HL-60/S4 (cell line): ENCODE measurements around the gene GAL.

Source experiments
- in situ Hi-C: fragments of 300-500 bp; cut with MboI; formaldehyde crosslinking; loops from 2 replicates; pipeline ENCODE4 v1.14.3; 2022; ENCODE audit warnings: low sequenced_read_pairs

Gene GAL, protein sequence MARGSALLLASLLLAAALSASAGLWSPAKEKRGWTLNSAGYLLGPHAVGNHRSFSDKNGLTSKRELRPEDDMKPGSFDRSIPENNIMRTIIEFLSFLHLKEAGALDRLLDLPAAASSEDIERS

DNA sequence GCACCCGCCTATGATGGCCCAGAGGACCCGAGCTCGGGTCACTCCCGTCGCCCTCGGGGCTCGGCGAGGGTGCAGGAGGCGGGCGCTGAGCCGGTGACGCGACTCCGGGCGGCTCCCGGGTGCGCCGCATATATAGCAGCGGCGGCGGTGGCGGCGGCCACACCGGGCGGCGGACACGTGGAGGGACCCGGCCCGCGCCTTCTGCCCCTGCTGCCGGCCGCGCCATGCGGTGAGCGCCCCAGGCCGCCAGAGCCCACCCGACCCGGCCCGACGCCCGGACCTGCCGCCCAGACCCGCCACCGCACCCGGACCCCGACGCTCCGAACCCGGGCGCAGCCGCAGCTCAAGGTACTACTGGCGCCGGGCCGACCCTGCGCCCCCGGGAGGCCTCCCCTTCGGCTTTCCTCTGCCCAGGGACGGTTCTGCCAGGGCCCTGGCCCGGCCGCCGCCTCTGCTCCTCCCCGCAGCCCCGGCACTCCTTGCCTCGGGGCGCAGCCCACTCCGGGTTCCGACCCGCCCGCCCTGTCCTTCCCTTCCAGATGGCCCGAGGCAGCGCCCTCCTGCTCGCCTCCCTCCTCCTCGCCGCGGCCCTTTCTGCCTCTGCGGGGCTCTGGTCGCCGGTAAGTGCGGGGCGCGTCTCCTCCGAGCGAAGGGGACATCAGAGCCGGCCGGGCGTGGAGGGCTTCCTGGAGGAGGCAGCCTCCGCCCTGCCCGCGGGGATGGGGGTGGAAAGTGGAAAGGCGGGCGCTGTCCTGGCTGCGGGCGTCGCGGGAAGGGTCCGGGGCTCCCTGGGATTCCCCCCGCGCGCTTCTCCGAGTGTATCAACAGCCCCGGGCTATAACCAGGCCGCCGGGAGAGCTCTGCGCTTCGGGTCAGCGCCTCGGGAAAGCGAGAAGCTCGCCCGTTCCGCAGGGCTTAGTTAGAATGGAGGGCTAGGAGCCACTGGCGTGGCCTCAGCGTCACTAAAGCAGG is at the start of gene GAL:
GAL (plus strand) TSS at position 160 of the 972 bp plus-strand sequence; CDS start at position 540, 380 bp downstream.
- in situ Hi-C loops: no loop called here

DNA sequence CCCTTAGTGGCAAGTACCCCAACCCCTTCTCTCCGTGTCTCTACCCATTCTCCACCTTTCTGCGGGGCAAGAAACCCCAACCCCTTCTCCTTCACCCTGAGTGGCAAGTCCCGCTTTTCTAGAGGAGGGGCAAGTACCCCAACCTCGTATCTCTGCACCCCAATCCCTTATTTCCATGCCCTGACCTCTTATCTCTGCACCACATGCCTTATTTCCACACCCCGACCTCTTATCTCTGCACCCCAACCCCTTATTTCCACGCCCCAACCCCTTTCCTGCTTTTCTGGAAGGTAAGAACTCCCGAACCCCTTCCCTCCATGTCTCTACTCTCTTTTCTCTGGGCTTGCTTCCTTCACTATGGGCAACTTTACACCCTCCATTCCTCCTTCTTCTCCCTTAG is 49.7 kb upstream of the GAL start:
- in situ Hi-C loops: loop anchor here (25.0 kb wide), 1 partner anchor 453 kb away; no protein-coding TSS in a partner anchor

- in situ Hi-C loops: loop anchor here (25.0 kb wide), 1 partner anchor 452 kb away; no protein-coding TSS in a partner anchor
Measured at GRCh38 chr11:68635172-68635571, 49.2 kb upstream of the GAL start.

GRCh38 chr11:68635883-68636282 is 48.5 kb upstream of the GAL start:
- in situ Hi-C loops: loop anchor here (25.0 kb wide), 1 partner anchor 451 kb away; no protein-coding TSS in a partner anchor

GRCh38 chr11:68639322-68639721 is 45.0 kb upstream of the GAL start:
- in situ Hi-C loops: loop anchor here (25.0 kb wide), 1 partner anchor 448 kb away; no protein-coding TSS in a partner anchor

GRCh38 chr11:68641880-68642279 is 42.5 kb upstream of the GAL start:
- in situ Hi-C loops: loop anchor here (25.0 kb wide), 1 partner anchor 445 kb away; no protein-coding TSS in a partner anchor

DNA sequence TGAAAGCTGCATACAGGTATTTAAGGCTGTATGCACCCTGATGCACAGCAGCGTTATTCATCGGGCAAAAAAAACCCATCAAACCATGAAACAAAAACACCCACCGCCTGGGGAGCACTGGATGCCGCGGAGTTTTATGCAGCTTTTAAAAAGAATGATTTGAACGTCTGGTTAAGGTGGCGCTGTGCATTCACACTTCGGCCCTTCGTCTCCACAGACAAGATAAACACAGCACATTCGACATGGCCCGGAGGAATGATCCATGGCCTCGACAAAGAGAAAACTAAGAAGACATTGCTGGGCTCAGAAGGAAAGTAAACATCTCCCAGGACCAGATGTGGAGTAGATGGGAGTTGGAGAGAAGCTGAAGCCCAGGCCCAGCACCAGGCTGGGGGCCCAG is 40.8 kb upstream of the GAL start:
- in situ Hi-C loops: loop anchor here (25.0 kb wide), 1 partner anchor 444 kb away; no protein-coding TSS in a partner anchor

GRCh38 chr11:68646832-68647231 is 37.5 kb upstream of the GAL start:
- in situ Hi-C loops: loop anchor here (25.0 kb wide), 1 partner anchor 440 kb away; no protein-coding TSS in a partner anchor

DNA sequence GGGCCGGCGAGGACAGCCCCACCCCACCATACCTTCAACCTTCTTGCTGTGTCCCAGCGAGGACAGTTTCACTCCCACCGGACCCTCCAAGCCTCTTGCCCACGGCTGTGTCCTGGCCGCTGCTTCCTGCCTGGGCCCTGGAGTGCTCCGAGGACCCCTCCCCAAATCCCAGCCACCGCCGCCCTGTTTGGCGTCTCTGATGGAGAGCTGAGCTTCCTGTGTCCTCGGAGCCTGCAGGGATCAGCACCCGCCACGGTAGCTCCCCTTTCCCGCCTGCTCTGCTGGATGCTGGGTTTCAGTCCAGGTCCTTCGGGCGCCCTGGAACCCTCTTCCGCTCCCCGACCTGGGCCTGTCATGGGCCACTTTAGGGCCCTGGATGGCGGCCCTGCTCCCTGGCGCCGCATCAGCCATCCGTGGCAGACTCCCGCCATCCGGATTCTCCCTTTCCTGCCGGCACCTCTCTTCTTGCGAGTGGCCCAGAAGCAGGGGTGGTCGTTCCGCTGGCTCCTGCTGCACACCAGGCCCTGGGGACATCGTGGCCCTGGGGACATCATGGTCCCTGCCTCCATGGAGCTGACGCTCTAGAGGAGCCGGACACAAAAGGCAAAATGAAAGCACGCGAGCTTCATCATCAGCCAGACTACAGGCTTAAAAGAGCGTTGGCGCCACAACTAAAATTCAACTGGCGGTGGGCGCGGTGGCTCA is 34.3 kb upstream of the GAL start:
- in situ Hi-C loops: loop anchor here (25.0 kb wide), 1 partner anchor 437 kb away; no protein-coding TSS in a partner anchor

DNA sequence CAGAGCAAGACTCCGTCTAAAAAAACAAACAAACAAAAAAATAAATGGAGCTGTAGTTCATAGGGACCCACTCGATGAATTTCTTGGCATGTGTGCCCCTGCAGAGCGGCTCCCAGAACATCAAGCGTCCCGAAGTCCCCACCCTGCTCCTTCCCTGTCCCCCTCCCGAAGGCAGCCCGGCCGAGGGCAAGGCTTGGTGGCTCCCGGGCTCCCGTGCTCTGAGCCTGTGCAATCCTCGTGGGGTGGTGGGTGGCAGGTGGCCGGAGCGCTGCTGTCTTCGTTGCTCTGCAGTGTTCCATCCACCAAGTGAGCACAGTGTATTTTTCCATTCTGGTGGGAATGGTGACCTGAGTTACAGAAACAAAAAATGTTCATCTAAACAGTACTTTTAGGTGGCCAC is 33.5 kb upstream of the GAL start:
- in situ Hi-C loops: no loop called here

DNA sequence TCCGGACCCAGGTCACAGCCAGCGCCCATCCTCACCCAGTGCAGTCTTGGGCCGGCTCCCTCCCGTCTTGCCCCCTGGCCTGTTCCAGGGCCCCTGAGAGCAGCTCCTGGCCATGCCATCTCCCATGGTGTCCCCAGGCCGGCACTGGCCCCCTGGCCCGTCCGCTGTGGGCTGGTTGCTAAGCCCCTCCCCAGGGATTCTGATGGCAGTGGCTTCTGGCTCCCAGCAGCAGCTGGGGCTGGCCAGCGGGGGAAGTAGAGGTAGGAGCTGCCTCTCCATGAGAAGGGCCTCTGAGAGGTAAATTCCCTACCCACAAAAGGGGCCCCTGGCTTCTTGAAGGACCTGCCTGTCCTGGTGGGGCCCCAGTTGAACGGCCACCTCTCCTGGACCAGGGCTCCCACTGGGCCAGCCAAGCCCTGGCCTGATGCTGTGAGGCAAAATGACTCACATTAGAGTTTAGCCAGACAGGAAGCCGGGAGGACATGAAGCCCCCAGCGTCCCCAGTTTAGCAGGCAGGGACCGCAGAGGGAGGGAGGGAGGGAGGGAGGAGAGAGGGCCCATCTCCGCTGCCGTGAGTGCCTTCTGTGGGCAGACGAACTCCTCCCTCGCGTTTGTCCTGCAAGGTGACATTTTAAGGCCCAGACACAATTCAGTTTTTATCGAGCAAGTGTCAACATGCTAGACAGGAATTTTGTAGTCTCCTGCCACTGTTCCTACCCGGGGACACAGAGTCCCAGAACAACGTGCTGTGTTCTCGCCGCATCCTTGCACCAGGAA is 32.9 kb upstream of the GAL start:
- in situ Hi-C loops: no loop called here

GRCh38 chr11:68651985-68652682 is 32.2 kb upstream of the GAL start:
- in situ Hi-C loops: no loop called here

DNA sequence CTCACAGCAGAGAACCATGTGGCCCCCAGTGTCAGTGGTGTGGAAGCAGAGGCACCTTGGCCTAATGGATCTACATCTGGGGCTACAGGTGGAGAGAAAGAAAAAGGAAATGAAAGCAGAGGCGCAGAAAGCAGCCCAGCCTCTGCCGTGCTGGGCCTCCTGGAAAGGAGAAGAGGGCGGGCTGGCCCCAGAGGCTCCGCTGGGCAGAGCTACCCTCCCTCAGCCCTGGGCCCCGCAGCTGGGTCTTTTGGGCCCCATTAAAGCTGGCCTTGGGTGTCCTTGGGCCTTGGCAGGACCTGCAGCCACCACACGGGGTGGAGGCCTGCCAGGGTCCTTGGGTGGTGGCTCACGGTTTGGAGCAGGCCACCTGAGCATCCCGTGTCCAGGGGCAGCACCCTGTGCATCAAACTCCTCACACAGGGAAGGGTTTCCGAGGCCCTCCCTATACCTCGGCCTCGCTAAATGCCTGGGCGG is 31.6 kb upstream of the GAL start:
- in situ Hi-C loops: no loop called here

- in situ Hi-C loops: no loop called here
Measured at GRCh38 chr11:68653486-68654430, 30.6 kb upstream of the GAL start.

DNA sequence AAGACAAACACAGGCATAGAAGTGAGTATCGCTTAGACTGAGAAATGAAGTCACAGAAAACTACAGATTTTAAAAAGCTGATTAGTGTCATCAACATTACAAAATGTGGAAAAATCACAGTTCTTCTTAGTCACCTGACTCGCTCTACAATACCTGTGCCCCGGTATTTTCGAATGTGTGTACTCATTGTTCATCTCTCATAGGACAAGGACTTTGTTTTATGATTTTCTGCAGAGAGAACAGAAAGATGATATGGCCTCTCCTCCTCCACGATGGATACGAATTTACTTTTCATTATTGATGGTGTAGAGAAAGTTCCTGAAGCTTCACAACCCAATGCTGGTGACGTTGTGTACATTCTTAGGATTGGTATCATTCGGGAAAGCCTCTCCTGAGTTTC is 29.4 kb upstream of the GAL start:
- in situ Hi-C loops: no loop called here

DNA sequence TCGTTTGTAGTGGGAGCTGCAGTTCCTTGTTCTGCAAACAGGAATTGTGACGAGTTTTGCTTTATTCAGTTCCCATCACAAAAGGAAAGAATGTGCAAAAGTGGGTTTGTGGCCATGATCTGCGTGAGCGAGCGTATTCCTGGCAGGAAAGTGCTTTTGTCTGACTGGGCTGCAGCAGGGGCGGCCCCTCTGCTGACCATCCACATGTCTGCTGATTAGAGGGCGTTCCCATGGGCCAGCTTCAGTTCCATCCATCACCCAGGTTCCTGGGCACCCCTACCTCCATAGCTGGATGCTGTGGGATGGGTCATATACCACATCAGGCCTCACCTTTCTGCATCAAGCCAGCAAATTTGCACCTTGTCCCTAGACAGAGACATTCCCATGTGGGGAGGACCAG is 28.9 kb upstream of the GAL start:
- in situ Hi-C loops: no loop called here

- in situ Hi-C loops: no loop called here
Measured at GRCh38 chr11:68655806-68656205, 28.5 kb upstream of the GAL start.

GRCh38 chr11:68657021-68657780 is 27.1 kb upstream of the GAL start:
- in situ Hi-C loops: no loop called here
